HG03432 (cell line): ENCODE results near the gene CST4.
"Not testable (repeated sequence)": the region's sequence is repeated elsewhere in the genome, so short reads cannot be mapped to it uniquely, and the experiment has no call there.

ENCODE experiments used
- ATAC-seq: cut with Tn5 transposase; IDR thresholded peaks from one replicate; pipeline ENCODE4 v1.9.1; 2021; ENCODE audit warnings: mild to moderate bottlenecking, moderate library complexity; ENCODE audit not compliant: unreplicated experiment

Gene CST4

DNA sequence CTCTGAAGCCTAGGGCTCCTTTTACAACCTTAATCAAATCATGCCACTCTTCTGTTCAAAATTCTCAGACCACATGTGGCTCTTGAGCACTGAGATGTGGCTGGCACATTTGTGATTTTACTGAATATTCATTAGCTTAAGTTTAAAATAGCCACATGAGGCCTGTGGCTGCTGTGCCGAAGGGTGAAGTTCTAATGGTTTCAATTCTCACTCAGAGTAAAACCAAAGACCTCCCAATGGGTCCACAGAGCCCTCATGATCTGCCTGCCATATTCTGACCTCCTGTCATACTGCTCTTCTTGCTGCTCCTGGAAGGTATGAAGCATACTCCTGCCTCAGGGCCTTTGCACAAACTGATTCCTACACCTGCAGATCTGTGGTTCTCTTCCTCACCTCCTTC, 43.3 kb downstream of the CST4 start:
- ATAC-seq = peak; percentile 44

DNA sequence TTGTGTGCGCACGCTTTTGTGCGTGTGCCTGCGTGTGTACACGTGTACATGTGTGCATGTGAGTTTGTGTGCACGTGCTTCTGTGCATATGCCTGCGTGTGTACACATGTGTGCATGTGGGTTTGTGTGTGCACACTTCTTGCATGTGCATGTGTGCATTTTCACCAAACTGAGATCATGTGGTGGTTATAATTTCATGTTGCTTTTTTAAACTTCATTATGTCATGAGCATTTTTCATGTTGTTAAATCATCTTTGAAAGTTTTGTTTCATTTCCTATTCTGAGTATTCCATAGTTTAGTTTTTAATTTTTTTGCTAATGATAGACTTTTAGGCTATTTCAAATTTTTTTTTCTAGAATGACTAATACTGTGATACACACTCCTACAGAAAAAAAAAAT, 44.7 kb downstream of the CST4 start:
- no peak for ATAC-seq

DNA sequence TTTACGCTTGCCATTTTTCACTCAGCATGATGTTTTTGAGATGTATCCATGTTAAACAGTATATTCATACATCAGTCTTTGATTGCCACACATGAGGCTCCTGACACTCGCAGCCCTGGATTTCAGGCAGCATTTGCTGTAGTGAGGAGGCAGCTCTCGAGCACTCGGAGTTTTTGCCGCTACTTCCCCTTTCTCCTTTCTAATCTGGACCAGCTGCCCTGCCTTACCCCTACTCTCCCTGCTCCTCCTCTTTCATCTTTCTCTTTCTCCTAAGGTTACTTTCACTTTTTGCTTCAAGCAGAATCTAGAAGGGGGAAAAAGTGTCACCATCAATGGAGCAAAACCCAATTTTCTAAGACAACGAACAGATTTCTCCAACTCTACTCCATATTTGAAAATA, 45.2 kb downstream of the CST4 start:
- ATAC-seq = no peak

DNA sequence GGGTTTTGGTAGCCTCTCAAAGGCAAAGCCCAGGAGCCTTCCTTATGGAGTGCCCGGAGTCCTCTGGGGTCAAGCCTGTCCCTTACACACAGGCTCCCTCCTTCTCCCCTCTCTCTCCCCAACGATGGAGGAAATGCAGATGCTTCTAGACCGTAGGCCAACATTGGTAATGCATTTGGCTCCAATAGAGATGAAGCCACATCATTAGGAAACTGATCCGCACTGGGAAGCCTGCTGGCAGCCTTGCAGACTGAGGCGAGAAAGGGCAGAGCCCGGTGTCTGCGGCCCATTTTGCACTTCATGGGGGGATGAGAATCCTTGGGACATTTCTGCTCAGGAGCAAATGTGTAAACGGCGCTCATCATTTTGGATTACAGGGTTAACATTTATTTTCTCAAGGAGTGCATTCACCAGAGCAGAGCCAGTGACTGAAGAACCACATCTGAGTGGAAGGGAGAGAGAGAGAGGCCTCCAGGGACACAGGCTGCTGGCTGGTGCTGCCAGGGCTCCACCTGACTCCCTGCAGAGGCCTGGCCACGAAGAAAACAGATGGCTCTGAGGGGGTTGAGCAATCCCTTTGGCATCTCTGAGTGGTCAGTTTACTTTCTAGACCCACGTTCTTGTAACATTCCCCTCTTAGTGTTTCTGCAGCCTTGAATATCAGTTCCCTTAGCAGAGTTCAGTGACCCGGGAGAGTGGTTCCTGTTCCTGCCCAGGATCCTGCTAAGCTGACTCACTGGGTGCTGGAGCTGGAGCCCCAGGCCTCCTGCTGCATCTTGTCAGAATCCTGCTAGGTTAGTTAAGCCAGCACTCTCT, 46.7 kb downstream of the CST4 start:
- no peak for ATAC-seq

DNA sequence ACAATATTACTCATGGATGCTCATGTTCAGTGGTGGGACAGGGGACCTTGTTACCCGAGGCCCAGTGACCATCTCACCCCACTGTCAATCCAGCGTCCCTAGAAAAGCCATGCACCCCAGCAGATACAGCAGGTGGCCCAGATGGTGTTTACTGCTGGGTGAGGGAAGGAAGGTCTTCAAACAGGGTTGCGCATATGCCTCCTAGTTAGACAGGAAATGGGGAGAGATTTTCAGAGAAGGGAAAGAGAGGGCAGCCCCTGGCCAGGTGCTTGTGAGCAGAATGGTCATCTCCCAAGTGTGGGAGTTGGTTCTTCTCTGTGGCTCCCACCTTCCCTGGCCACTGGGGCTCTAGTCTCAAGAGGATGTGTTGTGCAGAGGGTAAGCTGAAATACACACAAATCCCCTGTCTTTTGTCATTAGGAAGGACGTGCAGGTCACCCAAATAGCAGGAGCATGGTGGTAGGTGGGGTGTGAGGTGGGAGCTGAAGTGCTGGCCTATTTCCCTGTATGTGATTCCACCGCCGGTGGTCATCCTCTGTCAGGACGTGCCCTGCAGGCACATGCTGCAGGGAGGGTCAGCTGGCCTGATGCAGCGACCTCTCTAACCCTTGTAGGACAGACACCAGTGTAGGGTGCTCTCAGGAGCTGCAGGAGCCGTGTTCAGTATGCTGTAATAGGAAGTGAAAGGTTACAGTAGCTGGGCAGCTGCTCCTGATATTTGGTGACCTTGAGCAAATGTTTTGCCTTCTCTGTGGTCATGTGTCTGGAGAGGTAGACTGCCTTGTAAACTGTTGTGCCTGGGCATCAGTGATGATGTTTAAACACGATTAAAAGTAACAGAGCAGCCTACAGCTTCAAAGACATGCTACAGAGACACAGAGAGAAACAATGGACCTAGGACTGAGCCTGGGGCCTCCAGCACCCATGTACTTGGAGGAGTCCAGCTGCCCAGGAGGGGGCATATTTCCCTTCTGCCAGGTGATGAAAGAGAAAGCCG, 47.9 kb downstream of the CST4 start:
- ATAC-seq = no peak

DNA sequence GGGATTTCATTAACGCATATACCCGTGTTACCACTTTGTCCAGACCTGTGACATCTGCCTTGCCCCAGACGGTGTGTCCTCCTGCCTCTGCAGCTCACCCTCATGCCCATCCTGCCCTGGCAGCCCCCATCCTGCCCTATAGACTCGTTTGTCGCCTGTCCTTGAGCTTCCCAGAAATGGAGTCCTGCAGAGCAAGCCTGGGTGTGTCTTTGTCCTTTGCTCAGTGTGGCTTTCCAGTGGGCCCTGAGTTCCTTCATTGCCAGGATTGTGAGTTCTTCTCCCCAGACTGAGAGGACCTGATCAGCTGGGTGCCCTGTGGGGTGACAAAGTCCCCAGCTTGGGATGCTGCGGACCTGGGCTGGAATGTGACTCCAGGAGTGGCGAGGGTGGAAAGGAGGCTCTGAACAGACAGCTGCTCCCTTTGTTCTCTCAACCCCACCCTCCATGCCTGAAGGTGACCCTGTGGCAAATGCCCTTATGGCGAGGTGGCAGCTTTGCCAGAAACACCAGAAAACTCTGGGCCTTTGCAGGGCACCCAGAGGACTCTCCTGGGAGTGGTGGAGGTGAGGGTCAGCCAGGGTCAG, 48.7 kb downstream of the CST4 start:
- ATAC-seq = no peak

DNA sequence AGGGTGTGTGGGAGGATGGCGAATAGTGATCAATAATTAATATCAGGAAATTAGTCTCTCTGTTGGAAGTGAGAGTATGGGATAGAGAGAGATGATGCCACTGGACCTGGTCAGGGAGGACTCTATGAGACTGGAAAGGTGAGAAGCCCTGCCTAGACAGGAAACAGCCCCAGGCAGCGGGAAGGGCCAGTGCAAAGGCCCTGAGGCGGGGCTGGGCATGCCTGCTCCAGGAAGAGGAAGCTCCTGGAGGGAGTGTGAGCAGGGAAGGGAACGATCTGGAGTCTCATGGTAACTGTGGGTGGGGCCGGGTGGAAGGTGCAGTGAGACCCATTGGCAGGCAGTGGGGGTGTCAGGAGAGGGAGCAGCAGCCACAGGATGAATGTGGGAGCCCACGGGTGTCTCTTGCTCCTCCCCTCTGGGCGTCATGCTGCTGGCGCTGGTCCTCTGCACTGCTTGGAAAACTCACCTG, 49.3 kb downstream of the CST4 start:
- ATAC-seq = no peak

DNA sequence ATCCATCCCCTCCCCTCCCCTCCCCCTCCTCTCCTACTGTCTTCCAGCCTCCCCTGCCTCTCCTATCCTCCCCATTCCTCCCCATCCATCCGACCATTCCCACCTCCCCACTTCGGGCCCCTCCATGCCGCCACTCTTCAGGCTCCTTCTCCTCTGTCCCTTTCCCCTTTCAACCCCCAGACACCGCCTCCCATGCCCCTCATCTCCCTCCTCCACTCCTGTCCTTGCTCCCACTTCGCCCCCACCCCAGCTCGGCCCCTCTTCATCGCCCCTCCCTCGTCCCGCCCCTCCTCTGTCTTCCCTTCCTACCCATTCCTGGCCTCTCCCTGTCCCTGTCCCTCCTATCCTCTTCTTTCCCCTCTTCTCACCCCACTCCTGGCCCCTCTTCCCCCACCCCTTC, 50.5 kb downstream of the CST4 start:
- no peak for ATAC-seq

DNA sequence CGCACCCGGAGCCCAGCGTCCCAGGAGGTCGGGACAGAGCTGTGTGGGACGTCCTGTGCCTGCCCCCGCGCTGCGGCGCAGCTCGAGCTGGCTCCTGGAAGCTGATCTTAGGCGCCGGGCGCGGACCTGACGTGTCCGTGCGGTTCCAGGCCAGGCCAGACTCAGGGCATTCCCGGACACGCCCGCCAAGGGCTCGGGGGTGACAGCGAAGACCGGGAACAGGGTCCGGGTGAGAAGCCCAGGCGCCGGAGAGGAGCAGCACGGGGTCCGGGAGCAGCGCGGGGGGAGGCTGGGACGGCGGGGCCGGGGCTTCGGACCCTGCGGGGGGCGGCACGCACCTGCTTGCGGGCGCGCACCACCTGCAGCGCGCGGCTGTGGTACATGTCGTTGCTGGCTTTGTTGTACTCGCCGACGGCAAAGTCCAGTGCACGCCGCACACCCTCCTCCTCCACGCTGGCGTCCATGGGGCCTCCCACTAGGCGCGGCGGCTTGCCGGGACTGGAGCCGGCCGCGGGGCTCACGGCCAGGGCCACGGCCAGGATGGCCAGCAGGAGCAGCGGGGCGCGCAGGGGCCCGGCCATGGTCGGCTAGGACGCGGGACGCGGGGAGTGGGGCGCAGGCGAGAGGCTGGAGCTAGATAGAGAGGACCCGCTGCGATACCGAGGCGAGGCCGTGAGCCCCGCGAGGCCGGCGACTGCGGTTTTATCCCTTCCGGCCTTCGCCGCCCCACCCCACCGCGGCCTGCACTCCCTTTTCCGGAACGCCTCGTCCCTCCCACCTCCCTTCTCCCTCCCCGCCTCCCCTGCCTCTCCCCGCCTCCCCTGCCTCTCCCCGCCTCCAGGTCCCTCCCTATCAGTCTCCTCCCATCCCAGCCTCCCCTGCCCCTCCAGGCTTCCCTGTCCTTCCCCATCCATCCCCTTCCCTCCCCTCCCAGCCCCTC, 51.3 kb downstream of the CST4 start, which contains the start of gene CST3:
CST3 (minus strand) TSS at position 674 of the 940 bp plus-strand sequence; CDS start at position 581, 93 bp downstream.
- ATAC-seq = peak; percentile 68

DNA sequence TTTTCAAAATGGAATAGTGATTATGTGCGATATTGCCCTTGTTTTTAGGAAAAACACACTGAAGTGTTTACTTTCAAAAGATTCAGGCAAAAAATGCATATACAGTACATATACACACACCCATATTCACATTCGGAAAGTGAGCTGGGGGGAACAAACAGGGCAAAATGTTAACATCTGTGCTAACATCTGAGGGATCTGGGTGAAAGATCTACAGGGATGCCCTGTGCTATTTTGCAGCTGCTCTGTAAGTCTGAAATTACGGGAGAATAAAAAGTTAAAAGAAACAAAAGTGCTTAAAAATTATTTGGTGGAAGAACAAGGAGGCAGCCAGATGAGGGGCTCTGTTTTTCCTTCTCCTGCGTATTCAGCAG, 51.9 kb downstream of the CST4 start:
- no peak for ATAC-seq

DNA sequence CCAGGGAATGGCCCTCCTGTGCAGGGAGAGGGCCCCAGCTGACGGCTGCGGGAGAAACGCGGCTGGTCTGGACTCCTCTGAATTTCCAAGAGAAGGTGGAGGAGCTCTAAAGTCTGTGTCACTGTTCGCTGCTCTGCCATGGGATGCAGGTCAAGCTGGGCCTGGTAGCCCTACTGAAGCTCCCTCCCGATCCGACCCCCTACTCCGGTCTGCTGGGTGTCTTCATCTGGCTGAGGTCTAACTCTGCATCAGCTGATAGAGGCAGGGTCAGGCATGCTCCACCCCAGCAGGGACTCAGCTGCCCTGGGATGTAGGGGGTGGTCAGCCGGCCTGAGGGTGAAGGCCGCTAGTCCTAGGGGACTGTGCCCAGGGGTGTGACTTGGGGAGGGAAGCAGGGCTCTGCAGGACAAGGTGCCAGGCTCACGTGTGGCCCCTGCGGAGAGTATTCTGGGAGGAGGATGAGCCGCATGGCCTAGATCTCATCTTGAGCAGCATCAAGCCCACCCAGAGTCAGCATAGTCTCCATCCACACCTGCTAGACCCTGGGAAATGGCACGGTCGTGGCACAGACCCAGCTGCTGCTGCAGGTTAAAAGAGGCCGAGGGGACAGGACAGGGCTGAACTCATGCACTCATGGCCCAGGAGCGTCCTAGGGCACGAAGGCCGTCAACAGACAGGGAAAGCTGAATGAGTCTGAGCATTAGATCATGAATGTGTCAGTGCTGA, 52.5 kb downstream of the CST4 start:
- no peak for ATAC-seq

DNA sequence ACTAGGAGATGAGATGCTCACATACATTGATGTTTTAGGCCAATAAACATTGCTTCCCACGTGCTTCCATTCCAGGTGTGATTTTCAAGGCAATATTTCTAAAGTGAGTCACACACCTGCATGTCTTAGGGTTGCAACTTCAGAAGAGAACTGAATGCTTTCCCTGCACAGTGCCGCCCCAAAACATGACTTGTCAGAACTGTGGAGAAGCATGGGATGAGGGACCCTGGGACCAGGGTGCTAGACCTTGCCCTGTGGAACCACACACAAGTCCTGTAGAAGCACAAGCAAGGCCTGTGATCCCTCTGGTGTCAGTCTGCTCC, 53.1 kb downstream of the CST4 start:
- ATAC-seq = not testable (repeated sequence)
